Stimulated activated CD4-positive, alpha-beta T cell treated with anti-CD3 and anti-CD28 coated beads, TNF-alpha, amount 100 ng/mL, for 48 hours (primary cell): ENCODE results near the gene OR6S1.
"Not testable (repeated sequence)": the region's sequence is repeated elsewhere in the genome, so short reads cannot be mapped to it uniquely, and the experiment has no call there.

Experiments used
- DNase-seq, 3 donors: peaks; one replicate each; pipeline ENCODE4 v3.0.0-alpha.2; 2020; ENCODE audit warnings: low read depth in 3 of 3

Gene OR6S1

GRCh38 chr14:20611277-20611676 is 30.2 kb downstream of the OR6S1 start:
- no peak for DNase-seq

- peak; percentile 57 to 73 (median 71) for DNase-seq
These were observed 31.3 kb downstream of the OR6S1 start for GRCh38 chr14:20610002-20610765.

GRCh38 chr14:20609215-20610001 is 32.1 kb downstream of the OR6S1 start:
- peak in 2 of 3 donors; percentile 40 to 41 for DNase-seq

- no peak for DNase-seq
These were observed 32.9 kb downstream of the OR6S1 start for GRCh38 chr14:20608383-20609110.

- no peak for DNase-seq
These were observed 33.9 kb downstream of the OR6S1 start for GRCh38 chr14:20607617-20608016.

- DNase-seq, result no peak
These were observed 34.6 kb downstream of the OR6S1 start for GRCh38 chr14:20606902-20607242.

GRCh38 chr14:20606190-20606901 is 35.1 kb downstream of the OR6S1 start:
- DNase-seq, result no peak

GRCh38 chr14:20603813-20604690 is 37.4 kb downstream of the OR6S1 start:
- no peak for DNase-seq

GRCh38 chr14:20602583-20602982 is 38.9 kb downstream of the OR6S1 start:
- no peak for DNase-seq

- no peak for DNase-seq
These were observed 40.0 kb downstream of the OR6S1 start for GRCh38 chr14:20601522-20601921.

- no peak for DNase-seq
These were observed 44.4 kb downstream of the OR6S1 start for GRCh38 chr14:20597108-20597507.

GRCh38 chr14:20595726-20596125 is 45.8 kb downstream of the OR6S1 start:
- not testable (repeated sequence) for DNase-seq

- no peak for DNase-seq
These were observed 48.9 kb downstream of the OR6S1 start for GRCh38 chr14:20592574-20592973.

GRCh38 chr14:20591235-20591634 is 50.3 kb downstream of the OR6S1 start, which contains the start of gene RNASE12:
TSS of gene RNASE12 (minus strand) at chr14:20591376. CDS start at chr14:20590723, 653 bp downstream.
- no peak for DNase-seq
